HG03571 (cell line): ENCODE measurements around the gene CLPTM1L.
A peak's percentile ranks its signal among the peaks of the same experiment; 100 is the strongest.

Experiments
- ATAC-seq: cut with Tn5 transposase; IDR thresholded peaks from one replicate; pipeline ENCODE4 v1.9.1; 2021; ENCODE audit not compliant: unreplicated experiment

CLPTM1L gene

GRCh38 chr5:1344975-1345838, at the start of gene CLPTM1L:
Gene CLPTM1L, minus strand, starts transcription at chr5:1345099. Its CDS starts 258 bp downstream, at chr5:1344841.
- ATAC-seq: peak; percentile 83

- no peak for ATAC-seq
Measured at GRCh38 chr5:1393571-1394501, 48.9 kb upstream of the CLPTM1L start.

GRCh38 chr5:1392801-1393565, 48.1 kb upstream of the CLPTM1L start:
- ATAC-seq: no peak

- ATAC-seq: no peak
Measured at GRCh38 chr5:1392261-1392660, 47.4 kb upstream of the CLPTM1L start.

GRCh38 chr5:1391691-1392090, 46.8 kb upstream of the CLPTM1L start:
- ATAC-seq: no peak

GRCh38 chr5:1390861-1391600, 46.1 kb upstream of the CLPTM1L start:
- no peak for ATAC-seq

- ATAC-seq: no peak
Measured at GRCh38 chr5:1390333-1390732, 45.4 kb upstream of the CLPTM1L start.

GRCh38 chr5:1388383-1388967, 43.6 kb upstream of the CLPTM1L start:
- no peak for ATAC-seq

GRCh38 chr5:1387876-1388275, 43.0 kb upstream of the CLPTM1L start:
- ATAC-seq: no peak

- no peak for ATAC-seq
Measured at GRCh38 chr5:1387059-1387755, 42.3 kb upstream of the CLPTM1L start.

- peak; percentile 35 for ATAC-seq
Measured at GRCh38 chr5:1386274-1386717, 41.4 kb upstream of the CLPTM1L start.

- ATAC-seq: peak; percentile 91
Measured at GRCh38 chr5:1385395-1386273, 40.7 kb upstream of the CLPTM1L start.

- no peak for ATAC-seq
Measured at GRCh38 chr5:1384521-1384920, 39.6 kb upstream of the CLPTM1L start.

GRCh38 chr5:1383886-1384401, 39.0 kb upstream of the CLPTM1L start:
- no peak for ATAC-seq

- ATAC-seq: no peak
Measured at GRCh38 chr5:1383344-1383743, 38.4 kb upstream of the CLPTM1L start.

GRCh38 chr5:1382248-1382700, 37.4 kb upstream of the CLPTM1L start:
- ATAC-seq: no peak

- no peak for ATAC-seq
Measured at GRCh38 chr5:1381370-1382247, 36.7 kb upstream of the CLPTM1L start.
